HG03064 (cell line): ENCODE results near the gene CBX5.
"Not testable (repeated sequence)": the region's sequence is repeated elsewhere in the genome, so short reads cannot be mapped to it uniquely, and the experiment has no call there.

ENCODE experiments used
- ATAC-seq: cut with Tn5 transposase; IDR thresholded peaks from one replicate; pipeline ENCODE4 v1.9.1; 2021; ENCODE audit warnings: low read depth; ENCODE audit not compliant: unreplicated experiment

Gene CBX5

GRCh38 chr12:54279632-54280467, at the start of gene CBX5:
TSS of gene CBX5 (minus strand) at chr12:54280122. CDS start at chr12:54257650, 22,472 bp downstream.
- peak; percentile 81 for ATAC-seq

- ATAC-seq = no peak
These were observed 48.8 kb upstream of the CBX5 start for GRCh38 chr12:54328595-54329337.

DNA sequence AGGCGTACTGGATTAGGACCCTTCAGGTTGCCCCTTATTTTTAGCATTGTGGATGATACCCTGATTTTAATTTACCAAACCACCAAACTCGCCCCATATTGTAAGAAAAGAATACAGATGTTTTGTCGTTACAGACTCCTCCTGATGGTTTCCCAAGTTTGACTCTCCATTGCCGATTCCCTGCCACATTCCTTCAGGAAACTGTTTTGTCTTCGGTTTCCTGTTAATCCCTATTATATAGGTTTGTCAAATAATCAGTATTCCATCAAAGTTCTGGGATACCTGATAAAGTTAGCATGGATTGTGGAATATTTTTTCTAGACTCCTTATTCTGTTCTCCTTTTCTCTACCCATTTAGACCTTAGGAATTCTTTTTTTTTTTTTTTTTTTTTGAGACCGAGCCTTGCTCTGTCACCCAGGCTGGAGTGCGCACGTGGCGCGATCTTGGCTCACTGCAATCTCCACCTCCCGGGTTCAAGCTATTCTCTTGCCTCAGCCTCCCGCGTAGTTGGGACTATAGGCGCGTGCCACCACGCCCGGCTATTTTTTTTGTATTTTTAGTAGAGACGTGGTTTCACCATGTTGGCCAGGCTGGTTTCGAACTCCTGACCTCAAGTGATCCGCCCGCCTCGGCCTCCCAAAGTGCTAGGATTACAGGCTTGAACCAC, 45.7 kb upstream of the CBX5 start:
- not testable (repeated sequence) for ATAC-seq

DNA sequence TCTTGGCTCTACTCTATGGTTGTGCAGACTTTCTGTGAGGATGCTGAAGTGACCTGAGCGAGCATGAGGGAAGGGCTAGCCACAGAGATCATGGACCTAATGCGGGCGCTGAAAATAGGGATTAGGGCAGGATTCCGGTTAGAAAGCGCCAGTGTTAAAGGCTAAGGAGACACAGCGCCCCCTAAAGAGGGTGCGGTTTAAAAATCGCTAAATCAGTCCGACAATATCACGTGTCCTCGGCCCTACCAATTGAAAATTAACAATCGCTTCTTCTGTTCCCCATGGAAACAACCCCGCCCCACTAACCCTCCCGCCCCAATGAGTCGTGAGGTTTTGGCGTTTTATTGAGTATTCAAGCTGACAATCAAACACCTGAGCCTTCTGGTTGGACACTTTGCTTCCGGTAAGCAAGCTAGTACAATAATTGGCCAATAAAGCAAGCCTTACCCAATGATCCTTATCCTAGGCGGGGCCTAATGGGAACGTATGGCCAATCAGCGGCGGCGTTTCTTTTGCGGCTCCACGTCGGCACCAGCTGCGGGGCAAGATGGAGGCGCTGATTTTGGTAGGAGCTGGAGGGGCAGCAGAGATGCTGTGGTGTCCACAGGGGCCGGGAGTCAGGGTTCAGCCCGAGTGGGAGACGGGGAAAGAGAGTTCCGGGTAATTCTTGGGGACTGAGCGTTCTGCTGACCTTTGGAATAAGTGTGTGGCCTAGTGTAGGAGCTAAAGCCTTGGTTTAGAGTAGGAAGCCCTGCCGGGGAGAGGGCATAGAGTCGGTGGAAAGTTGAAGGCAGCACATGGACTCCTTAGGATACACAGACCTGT, 44.9 kb upstream of the CBX5 start, which contains the start of gene COPZ1:
Gene COPZ1, plus strand, starts transcription at position 515 of the 825 bp plus-strand sequence. Its CDS starts 33 bp downstream, at position 548.
- peak; percentile 97 for ATAC-seq

GRCh38 chr12:54321363-54321762, 41.4 kb upstream of the CBX5 start:
- no peak for ATAC-seq

DNA sequence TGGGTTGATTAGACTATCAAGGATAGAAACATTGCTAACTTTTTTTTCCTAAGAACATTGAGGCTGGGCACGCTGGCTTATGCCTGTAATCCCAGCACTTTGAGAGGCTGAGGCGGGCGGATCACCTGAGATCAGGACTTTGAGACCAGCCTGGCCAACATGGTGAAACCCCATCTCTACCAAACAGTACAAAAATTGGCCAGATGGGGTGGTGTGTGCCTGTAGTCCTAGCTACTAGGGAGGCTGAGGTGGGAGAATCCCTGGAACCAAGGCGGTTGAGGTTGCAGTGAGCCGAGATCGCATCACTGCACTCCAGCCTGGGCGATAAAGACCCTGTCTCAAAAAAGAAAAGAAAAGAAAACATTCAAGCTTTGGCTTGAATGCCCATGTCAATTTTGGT, 32.4 kb upstream of the CBX5 start:
- not testable (repeated sequence) for ATAC-seq

GRCh38 chr12:54311051-54311450, 31.1 kb upstream of the CBX5 start:
- ATAC-seq = no peak

- ATAC-seq = no peak
These were observed 27.2 kb upstream of the CBX5 start for GRCh38 chr12:54306925-54307741.

DNA sequence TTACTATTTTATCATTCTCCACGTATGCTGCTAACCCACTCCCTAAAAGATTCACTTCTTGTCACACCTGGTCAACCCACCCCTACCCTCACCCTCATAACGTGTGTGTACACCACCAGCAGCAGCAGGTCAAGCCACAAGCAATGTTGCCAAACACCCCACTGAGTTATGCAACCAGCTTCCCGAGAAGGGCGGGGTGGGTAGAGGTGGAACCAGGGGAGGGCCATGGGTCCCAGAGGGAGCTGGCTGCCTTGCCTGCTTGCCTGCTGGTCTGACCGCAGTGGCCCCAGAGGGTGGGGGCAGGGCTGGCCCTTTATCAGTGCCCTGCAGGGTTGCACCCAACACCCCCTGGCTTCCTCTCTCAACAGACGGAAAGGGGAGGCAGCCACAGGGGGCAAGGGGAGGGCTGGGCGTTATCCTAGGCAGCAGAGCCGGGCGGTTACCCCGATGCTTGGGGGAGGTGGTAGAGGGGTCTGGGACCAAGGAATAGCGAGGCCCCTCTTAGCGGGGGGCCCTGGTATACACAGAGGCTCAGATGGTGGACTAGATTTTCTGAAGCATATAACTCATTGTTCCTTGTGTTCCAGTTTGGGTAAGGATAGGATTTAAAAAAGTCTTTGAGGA, 24.4 kb upstream of the CBX5 start:
- no peak for ATAC-seq

GRCh38 chr12:54303640-54304039, 23.7 kb upstream of the CBX5 start:
- ATAC-seq = no peak

- no peak for ATAC-seq
These were observed 21.6 kb upstream of the CBX5 start for GRCh38 chr12:54301428-54302048.

DNA sequence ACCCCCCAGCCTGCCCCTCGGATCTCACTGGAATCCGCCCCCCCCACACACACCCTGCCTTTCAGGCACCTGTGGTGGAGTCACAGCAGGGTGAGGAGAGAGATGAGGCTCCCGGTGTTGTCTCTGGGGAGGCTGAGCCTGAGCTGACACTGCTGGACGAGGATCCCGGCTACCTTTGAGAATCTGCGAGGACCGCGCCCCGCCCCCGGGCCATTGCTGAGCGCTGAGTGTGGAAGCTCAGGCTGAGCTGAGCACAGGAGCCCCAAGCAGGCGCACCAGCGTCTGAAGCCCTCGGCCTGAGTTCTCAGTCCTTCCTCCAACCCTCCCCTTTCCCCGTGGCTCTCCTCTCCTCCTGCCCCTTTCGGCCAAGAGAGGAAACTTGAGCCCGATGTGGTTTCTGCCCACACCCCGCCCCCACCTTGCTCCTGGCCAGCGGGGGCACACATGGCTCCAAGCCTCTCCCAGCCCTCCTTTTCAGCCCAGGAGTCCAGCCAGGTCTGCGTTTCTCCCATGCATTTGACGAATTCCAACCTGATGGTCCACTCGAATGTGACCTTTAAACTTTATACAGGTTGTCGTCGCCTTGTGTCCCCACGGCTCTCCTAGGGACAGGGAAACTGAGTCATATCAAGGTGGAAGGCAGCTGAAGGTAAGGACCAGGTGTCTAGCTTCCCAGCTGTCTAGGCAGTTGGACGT, 21.0 kb upstream of the CBX5 start, which contains the start of gene NFE2:
Gene NFE2, minus strand, starts transcription at position 284 of the 696 bp plus-strand sequence. CDS start 5,767 bp downstream, outside the sequence.
- ATAC-seq = no peak

- ATAC-seq = no peak
These were observed 20.4 kb upstream of the CBX5 start for GRCh38 chr12:54300225-54300731.

GRCh38 chr12:54299515-54300224, 19.7 kb upstream of the CBX5 start:
- ATAC-seq = no peak

DNA sequence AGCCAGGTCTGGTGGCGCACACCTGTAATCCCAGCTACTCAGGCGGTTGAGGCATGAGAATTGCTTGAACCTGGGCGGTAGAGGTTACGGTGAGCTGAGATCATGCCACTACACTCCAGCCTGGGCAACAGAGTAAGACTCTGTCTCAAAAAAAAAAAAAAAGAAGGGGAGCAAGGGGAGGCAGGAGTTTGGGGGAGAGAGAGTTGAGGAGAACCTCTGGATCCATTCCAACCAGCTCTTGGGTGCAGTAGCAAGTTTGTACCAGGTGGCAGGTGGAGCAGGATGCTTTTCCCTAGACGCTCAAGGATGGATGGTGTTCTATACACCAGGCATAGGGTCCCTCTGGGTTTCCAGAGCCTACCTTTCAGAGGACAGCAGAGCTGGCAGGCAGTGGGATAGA, 19.0 kb upstream of the CBX5 start:
- no peak for ATAC-seq

DNA sequence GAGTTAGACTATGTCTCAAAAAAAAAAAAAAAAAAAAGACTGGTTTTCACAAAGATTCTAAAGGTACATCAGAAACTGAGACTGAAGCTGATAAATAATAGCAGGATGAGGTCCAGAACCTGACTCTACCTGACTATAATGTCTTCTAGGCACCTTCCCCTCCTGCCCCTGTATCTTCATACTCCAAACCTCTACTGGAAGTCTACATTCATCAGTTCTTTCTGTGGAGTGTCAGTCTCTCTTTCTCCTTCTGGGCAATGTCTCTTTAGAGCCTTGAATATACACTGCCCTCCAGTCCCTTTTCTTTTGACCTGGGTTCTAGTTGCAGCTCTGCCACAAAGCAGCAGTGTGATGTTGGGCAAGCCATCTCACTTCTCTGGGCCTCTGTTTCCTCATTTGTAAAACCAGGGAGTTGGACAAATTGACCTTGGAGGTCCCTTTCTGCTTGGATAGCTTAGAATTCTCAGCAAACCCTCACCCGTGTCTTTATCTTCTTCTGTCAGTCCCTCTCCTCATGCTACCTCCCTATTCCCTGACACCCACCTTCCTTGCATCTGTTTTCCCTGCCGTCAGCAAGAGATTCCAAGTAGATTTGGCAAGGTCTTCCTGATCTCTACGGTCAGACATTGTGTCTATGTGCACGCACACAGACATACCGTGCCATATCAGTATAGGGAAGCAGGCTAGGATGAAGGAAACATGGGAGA, 16.6 kb upstream of the CBX5 start:
- no peak for ATAC-seq
